Renal cortex interstitium (tissue), 11 donors: ENCODE data around the gene HOXD9. TPM values are rescaled to one million over a fixed set of nuclear protein-coding genes. Genes with fewer than 3 reads are reported as not detected.

ENCODE experiments used
- DNase-seq, 11 donors: peaks; one replicate each; pipeline ENCODE4 v3.0.0-alpha.2; 2013; ENCODE audit warnings: low read depth in 9 of 11, low spot score in 4 of 11; ENCODE audit errors: extremely low read depth in 1 of 11
- polyA plus RNA-seq, 3 donors: library from polyadenylated mRNA; unstranded; fragments of 120-200 nt; gene quantifications; one replicate each; pipeline ENCODE4 v1.2.1, GENCODE V29; 2013; ENCODE audit not compliant: insufficient read length in 3 of 3

HOXD9 gene
- polyA plus RNA-seq, 3 donors, result 74.3 to 99.6 (median 80.9) TPM

DNA sequence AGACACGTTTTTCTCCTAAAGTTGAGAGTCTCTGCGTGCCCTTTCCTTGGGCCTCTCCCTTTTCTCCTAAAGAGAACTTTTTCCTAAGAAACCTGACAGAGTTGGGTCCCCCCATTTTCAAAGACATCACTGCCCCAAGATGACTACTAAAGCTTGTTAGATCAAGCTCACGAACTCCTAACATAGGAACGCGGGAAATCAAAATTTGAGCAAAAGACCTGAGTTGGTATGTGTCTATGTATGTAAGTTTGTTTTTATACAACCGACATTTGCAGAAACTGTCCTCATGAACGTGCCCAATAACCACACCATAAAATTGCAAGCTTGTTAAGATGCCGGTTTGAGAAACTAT, 28.6 kb upstream of the HOXD9 start:
- no peak for DNase-seq

DNA sequence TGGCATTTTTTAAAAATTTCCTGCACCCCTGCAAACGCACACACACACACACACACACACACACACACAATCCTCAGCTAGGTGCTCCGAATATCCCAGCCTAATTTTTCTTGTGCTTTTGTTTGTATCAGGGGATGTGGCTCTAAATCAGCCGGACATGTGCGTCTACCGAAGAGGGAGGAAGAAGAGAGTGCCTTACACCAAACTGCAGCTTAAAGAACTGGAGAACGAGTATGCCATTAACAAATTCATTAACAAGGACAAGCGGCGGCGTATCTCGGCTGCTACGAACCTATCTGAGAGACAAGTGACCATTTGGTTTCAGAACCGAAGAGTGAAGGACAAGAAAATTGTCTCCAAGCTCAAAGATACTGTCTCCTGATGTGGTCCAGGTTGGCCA, 28.2 kb upstream of the HOXD9 start:
- no peak for DNase-seq

DNA sequence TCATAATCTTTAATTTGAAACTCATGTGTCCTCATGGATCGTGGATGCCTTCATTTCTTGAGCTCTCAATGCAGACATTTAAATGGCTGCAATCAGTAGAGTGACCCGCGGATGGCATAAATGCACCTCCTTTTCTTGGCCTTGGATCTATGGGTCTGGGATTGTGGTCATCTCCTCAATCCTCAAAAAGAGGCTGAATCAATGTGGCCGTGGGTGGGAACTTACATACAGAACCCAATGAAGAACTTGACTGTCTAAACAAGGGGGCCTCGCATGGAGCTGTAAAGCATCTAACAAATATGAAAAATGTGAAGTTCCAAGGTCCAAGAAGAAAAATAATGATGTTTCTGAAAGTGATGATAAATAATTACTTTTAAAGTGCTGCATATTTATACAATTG, 27.1 kb upstream of the HOXD9 start:
- DNase-seq, result no peak

DNA sequence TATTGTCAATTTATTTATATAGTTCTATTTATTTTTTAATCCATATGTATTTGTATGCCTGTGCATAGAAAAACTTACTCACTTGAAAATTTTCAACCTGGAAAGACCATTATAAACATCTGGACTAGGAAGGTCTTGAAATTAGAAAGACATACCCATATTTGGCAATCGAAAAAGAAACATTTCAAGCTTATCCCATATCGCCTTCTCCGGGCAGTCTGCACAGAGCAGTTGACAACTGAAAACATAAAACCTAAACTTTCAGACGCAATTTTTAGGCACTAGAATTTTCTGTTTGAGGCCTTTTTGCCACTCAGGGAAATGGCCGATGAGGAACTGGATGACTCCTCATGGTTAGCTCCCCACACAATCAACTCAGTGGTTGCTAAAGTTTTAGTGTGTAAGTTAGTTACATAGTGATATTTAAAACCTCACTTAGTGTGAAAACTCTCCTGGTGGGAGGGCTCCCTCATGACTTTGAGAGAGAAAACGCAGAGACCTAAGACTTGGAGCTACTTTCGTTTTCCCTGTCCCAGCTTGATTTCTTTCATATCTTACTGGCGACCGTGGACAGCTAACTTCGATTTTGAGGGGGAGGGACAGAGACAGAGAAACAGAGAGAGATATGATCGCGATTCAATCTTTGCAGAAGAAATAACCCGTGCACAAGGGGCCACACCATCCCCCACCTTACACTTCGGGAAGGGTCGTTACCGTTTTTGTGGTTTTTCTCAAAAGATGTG, 26.1 kb upstream of the HOXD9 start:
- DNase-seq, result no peak

DNA sequence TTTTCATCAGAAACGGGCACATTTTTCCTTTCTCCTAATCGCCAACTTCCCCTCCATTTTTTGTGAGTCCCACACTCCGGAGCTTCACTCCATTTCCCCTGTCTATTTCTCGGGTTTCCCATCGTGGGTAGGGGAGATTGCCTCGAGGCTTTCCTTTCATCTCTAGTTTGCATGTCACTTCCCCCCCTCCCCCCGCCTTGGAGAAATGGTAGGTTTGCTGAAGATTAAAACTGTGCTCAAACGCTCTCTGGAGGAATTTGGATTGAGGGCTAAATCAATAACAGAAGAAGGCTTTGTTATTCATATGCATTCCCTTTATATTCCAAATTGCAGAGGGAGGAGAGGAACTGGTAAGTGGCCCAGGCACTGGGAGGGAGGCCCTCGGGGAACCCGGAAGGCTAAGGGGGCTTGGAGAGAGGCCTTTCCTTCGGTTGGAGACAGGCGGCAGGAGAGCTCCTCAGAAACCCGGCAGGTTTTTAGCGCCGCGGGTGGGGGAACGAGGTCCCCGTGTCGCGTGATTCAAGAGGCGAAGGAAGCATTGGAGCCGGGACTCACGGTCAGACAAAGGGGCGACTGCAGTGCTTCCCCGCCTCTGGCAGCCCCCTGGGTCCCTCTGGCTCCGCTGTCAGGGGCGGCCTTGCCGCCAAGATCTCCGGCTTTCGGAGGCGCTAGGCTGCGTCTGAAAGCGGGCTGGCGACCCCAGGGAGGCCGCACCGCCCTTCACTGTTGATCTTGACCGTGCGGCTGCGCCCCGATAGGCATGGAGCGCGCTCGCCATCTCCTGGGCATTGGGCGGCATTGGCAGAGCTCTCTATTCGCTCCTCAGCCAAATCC, 25.3 kb upstream of the HOXD9 start:
- DNase-seq, result no peak

DNA sequence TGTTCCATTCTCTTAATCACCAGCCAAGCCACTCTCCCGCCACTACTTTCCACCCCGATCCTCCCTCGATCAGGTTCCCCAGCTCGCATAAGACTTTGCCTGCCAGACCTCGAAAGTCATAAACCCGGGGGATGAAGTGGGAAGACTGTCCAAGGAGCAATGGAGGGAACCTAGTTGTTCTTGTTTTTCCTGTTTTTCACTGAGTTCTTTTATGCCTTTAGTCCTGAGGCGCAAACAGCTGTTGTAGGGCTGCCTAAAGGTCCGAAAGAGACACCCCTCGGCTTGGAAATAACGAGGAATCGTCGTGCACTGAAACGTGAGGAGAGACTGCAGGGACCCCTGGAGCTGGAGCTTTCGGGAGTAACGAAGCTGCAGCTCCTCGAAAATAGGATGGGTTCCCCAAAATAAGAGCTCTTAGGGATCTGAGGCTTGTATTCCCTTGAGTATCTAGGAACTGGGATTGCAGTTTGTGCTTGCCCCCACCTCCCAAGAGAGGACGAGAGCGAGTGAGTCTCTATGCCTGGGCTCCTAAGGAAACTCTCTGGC, 24.6 kb upstream of the HOXD9 start:
- no peak for DNase-seq

DNA sequence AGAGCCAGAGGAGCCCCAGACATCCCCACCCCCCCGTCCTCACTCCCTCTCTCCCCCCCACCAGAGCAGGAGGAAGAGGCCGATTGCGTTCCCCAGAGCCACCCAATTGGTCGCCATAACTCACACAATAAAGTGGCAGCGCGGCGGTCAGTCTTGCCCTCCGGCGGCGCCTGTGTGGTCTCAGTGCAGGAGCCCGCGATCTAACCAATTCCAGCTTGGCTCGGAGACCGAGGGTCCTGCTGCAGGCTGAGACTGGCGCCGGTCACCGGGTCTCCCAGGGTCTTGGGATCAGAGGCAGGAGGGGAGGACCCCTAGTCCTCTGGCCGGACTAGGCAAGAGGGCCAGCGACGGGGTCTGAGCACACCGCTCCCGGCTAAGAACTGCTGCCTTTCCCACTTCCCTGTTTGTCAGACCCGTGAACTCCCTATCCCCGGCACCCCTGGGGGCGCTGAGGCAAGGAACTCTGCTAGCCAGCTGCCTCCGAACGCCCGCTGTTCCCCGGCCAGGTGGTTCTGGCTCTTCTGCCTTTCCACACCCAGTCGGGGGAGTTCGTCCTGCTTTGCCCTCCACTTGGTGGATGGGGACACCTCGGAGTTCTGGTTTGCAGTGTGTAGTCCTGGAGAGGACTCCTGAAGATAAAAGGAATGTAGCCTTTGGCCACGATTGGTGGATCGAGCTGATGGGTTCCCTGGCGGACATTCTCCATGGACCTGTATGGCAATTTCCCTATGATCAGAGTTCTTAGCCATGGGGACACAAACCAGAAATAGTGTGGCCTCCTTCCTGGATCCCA, 24.0 kb upstream of the HOXD9 start:
- no peak for DNase-seq

DNA sequence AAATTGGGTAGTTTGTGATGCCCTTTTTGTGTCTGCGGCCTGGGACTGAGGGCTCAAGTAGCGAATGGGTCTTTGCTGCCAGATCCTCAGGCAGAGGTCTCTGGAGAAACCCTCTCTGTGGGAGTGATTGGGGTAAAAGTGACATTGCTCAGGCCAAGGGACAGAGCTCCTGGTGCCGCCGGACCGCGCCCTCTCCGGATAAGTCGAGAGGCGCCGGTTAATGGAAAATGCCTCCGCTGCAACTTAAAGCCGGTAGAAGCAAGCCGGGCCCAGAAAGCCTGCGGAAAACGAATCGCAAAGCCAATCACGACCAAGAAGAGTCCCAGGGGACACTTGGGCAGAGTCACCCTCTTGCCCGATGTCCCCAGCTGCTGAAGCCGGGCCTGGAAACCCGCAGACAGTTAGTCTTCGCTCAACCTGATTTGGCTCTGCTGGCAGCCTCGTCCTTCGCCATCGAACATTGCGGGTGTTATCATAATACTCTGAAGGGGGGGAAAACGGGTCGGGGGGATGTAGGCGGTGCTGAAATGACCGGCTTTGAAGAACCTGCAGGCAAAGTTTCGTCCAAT, 23.3 kb upstream of the HOXD9 start:
- no peak for DNase-seq

DNA sequence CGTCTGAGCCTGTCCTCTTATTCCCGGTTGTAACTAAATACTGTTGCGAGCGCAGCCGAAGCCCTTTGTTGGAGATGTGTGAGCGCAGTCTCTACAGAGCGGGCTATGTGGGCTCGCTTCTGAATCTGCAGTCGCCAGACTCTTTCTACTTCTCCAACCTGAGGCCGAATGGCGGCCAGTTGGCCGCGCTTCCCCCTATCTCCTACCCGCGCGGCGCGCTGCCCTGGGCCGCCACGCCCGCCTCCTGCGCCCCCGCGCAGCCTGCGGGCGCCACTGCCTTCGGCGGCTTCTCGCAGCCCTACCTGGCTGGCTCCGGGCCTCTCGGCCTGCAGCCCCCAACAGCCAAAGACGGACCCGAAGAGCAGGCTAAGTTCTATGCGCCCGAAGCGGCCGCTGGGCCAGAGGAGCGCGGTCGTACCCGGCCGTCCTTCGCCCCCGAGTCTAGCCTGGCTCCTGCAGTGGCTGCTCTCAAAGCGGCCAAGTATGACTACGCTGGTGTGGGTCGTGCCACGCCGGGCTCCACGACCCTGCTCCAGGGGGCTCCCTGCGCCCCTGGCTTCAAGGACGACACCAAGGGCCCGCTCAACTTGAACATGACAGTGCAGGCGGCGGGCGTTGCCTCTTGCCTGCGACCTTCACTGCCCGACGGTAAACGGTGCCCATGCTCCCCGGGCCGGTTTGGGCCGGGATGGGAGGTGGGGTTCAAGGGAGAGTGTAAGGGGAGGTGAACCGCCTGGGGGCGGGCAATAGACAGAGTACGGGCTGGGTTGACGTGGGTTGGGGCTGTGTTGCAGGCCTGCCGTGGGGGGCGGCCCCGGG, 22.6 kb upstream of the HOXD9 start, which contains the start of gene HOXD12:
TSS of gene HOXD12 (plus strand) at position 68 of the 819 bp plus-strand sequence. CDS start at position 75, 7 bp downstream.
- DNase-seq, result no peak

DNA sequence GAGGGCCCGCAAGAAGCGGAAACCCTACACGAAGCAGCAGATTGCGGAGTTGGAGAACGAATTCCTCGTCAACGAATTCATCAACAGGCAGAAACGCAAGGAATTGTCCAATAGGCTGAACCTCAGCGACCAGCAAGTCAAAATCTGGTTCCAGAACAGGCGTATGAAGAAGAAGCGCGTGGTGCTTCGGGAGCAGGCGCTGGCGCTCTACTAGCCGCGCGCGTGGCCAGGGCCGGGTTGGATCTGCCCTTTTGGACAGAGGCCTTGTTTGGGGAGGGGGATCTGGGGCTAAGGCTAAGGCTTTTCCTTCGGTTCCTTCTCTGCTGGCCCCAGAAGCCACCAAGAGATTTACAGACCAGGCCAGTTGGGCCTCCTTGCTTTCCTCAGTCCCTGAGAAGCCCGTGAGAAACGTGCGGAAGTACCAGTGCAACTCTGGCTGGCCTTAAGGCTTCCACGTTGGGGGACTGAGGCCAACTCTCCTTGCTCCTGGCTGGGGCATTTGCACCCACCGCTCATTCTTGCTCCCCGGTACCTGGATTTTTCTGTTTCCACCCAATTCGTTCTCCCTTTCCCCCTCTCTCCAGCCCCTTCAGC, 21.9 kb upstream of the HOXD9 start:
- DNase-seq, result no peak

DNA sequence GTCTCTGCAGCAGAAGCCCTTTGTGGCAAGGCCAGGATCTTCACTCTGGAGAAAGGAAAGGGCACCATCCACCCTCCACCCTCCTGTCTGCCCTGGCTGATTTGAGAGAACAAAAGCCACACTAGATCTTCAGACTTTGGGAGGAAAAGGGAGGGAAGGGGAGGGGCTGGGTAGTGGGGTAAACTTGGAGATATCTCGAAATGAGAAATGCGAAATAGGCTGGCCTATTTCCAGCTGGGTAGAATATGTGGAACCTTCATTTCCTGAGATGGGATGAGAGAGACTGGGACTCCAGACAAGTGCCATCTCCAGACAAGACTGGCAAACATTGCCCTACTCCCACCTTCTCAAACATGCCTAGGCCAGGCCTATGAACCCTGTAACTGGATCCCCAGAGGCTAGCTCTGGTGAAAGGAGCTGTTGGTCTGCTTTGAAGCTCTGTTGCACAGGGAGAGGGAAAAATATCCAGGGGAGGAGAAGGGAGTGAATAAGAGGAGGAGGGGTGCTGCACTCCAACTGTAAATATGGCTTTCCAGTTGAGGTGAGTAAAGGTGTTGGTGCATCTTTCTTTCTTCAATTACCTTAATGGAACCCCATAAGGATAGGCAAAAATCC, 21.2 kb upstream of the HOXD9 start:
- DNase-seq, result no peak

DNA sequence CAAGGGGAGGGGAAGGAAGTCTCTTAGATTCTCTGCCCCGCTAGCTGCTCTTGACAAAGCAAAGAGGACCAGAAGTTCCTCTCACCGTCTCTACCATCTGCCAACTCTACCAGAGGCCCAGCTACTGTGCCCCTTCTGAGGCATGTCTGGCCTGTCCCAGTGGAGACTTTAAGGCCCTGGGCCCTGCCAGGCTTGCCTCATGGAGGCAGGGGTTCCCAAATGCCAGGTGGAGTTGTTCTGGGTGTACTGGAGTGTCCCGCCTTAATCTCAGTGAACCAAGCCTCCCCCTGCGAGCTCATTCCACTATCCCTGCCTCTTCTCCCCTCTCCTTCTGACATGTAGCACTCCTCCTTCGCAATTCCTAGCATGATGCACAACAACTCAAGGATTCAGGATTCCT, 20.7 kb upstream of the HOXD9 start:
- DNase-seq, result no peak

DNA sequence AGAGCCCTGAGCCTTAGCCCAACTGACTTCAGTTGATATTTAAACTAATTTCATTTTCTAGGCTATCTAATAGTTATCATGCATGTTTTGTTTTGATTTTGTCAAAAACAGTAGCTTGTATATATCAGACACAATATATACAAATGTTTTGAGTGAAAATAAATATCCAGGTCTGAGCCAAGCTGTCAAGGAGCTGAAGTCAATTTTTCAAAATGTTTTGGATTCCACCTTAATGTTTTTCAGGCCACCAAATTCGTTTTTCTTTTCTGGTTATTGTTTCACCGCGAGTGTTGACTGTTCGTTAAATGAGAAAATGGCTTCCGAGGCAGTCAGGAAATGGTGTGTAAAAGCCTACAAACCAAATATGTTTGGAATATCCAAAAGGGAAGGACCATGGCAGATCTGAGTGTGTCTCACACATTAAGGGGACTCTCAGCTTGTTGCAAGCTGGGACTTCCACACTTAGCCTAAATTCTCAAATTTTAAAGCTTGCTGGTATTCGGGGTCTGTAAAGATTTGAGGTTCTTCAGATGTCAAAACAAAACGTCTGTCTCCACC, 20.1 kb upstream of the HOXD9 start:
- no peak for DNase-seq

DNA sequence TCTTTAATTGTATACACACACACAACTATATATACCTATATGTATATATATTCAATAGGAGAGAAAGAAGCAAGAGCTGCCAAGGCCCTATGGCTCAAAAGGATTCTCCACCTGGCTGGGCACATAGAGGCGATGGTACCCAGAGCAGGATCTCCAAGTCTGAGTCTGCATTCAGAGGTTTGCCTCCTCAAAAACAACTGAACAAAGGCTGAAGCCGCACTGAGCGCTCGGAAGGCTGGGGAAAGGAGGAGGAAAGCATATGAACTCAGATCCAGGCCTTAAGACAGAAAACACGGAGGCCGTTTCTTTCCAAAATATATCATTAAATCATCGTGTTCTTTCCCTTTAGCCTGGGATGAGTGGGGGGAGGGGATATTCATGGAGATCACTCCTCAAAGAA, 19.3 kb upstream of the HOXD9 start:
- no peak for DNase-seq

DNA sequence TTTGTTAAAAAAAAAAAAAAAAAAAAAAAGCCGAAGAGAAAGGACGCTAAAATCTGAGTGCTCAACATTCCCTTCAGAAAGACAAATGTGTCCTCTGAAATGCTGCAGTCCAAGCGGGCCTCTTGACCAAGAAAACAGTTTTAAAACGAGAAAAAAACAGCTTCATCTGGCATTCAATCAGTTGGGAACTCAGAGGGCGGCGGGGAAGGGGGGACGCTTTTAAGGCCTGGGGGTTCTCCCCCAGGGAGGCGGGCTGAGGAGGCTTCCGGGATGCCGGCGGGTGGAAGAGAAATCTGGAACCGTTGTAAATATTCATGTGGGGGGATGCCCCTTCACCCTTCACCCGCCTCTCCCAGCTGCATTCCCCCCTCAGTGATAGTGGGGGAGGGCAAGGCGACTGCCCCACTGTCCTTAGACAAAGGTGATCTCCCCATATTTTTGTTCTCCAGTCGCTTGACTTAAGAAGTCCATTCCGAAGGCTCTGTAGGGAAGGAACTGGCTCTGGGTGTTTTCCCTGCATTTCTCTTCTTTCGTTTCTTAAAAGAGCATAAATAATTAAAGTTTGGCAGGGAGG, 18.7 kb upstream of the HOXD9 start:
- DNase-seq, result no peak

DNA sequence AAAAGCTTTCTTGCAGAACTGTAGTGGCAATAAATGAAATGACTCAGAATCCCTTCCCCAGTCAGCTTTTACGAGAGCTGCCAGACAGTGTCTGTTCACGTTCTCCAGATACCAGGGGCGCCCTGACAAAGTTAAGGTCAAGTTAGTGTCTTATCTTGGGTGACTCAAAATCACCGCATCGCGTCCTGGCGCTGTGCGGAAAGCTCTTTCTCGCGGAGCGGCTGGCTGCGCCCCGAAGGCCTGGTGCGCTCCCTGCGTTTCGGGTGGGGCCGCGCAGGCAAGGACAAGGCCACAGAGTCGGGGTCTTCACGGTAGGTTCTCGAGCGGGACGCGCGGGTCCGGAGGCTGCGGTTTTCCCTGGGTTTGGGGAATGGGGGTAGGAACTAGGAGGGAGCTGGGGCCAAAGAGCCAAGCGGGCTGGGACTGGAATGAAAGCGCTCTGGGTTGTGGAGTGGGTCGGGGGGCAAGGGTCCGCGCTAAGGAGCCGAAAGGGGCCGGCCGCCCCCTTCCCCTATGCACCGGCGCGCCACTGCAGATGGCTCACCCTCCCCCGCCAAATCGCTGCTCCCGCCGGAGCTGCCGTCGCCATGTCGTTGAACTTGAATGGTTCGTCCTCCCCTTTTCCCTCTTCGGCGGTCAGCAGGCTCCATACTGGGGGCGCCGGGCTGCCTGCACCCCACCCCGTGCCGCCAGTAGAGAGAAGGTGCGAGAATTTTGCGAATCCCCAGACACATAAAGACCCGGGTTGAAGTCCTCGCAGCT, 18.0 kb upstream of the HOXD9 start:
- DNase-seq, result no peak
